HG02610 (cell line): Measurements from ENCODE around the gene FDXR.
"Not testable (repeated sequence)": the region's sequence is repeated elsewhere in the genome, so short reads cannot be mapped to it uniquely, and the experiment has no call there.

Experiments
- ATAC-seq: cut with Tn5 transposase; IDR thresholded peaks from one replicate; pipeline ENCODE4 v1.9.1; 2021; ENCODE audit warnings: mild to moderate bottlenecking, moderate library complexity; ENCODE audit not compliant: unreplicated experiment

Gene FDXR

GRCh38 chr17:74872313-74873036 lies at the start of gene FDXR:
Gene FDXR, minus strand, starts transcription at chr17:74872994. Its CDS starts 50 bp downstream, at chr17:74872944.
- ATAC-seq, result peak; percentile 27

- no peak for ATAC-seq
Observed at GRCh38 chr17:74922172-74922571, 49.4 kb upstream of the FDXR start.

GRCh38 chr17:74921769-74922168 lies 49.0 kb upstream of the FDXR start:
- no peak for ATAC-seq

GRCh38 chr17:74921026-74921681 lies 48.4 kb upstream of the FDXR start:
- no peak for ATAC-seq

GRCh38 chr17:74920642-74921025 lies 47.8 kb upstream of the FDXR start:
- no peak for ATAC-seq

- ATAC-seq, result no peak
Observed at GRCh38 chr17:74920306-74920620, 47.5 kb upstream of the FDXR start.

- no peak for ATAC-seq
Observed at GRCh38 chr17:74919440-74920305, 46.9 kb upstream of the FDXR start.

- no peak for ATAC-seq
Observed at GRCh38 chr17:74918906-74919305, 46.1 kb upstream of the FDXR start.

GRCh38 chr17:74917430-74917829 lies 44.6 kb upstream of the FDXR start:
- ATAC-seq, result no peak

- ATAC-seq, result no peak
Observed at GRCh38 chr17:74916851-74917199, 44.0 kb upstream of the FDXR start.

GRCh38 chr17:74916136-74916850 lies 43.5 kb upstream of the FDXR start:
- ATAC-seq, result no peak

GRCh38 chr17:74911423-74911822 lies 38.6 kb upstream of the FDXR start:
- ATAC-seq, result not testable (repeated sequence)

- not testable (repeated sequence) for ATAC-seq
Observed at GRCh38 chr17:74909097-74909496, 36.3 kb upstream of the FDXR start.

- no peak for ATAC-seq
Observed at GRCh38 chr17:74907012-74907411, 34.2 kb upstream of the FDXR start.

- not testable (repeated sequence) for ATAC-seq
Observed at GRCh38 chr17:74906214-74906793, 33.5 kb upstream of the FDXR start.

GRCh38 chr17:74904687-74905409 lies 32.1 kb upstream of the FDXR start:
- no peak for ATAC-seq

- ATAC-seq, result no peak
Observed at GRCh38 chr17:74903671-74904070, 30.9 kb upstream of the FDXR start.

- no peak for ATAC-seq
Observed at GRCh38 chr17:74903034-74903433, 30.2 kb upstream of the FDXR start.

GRCh38 chr17:74901353-74902135 lies 28.8 kb upstream of the FDXR start:
- no peak for ATAC-seq
